ENCODE data around the gene PDAP1. TPM values are rescaled to one million over a fixed set of nuclear protein-coding genes. Genes with fewer than 3 reads are reported as not detected.

PDAP1 gene
- total and polyA plus RNA-seq, 9 of the 15 experiments (the other 6 are each of a cell fraction or from before 2014, with no cell fraction given), result 10.2 to 315 (median 129) TPM

DNA sequence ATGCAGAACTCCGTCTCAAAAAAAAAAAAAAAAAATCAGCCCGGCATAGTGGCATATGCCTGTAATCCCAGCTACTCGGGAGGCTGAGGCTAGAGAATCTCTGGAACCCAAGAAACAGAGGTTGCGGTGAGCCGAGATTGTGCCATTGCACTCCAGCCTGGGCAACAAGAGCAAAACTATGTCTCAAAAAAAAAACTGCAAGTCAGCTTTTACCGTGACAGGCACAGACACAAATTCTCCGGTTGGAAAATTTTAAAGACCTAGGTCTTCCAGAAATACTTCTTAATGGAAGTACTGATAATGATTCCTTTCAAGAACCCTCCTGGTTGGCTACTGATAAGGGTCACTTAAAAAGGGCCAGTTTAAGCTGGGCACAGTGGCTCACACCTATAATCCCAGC is 53.3 kb downstream of the PDAP1 start:
- intact Hi-C loops (cut with micrococcal nuclease), result no loop called here
- Histone ChIP-seq H3K27ac (ENCODE audit: extremely low read depth, low read depth, low read length) (no peak overlapping the region), H2AFZ (ENCODE audit: low read depth, low read length) (no peak overlapping the region), H3K27me3 (ENCODE audit: control insufficient read depth in 2 of 2, insufficient read depth in 2 of 2, low read length in 2 of 2) (no peaks in the 10 kb centered on the region), H3K79me2 (ENCODE audit: control insufficient read depth, insufficient read depth, low read length) (no peaks in the 10 kb centered on the region), H3K9me1 (ENCODE audit: control insufficient read depth, insufficient read depth, low read length) (no peaks in the 10 kb centered on the region), H3K9me3 (replicated peaks; ENCODE audit: control insufficient read depth, insufficient read depth, low read depth, low read length) (no peaks in the 10 kb centered on the region), H3K36me3 (ENCODE audit: control insufficient read depth, insufficient read depth, low read length) (peaks cover 72% of the 10 kb centered on the region), H3K9ac (ENCODE audit: insufficient read depth in 1 of 2, low read depth in 2 of 2, low read length in 2 of 2) (no peak overlapping the region), H3K4me2 (ENCODE audit: insufficient read depth, low read length) (no peak overlapping the region), H3K4me3 (no peak overlapping the region), H4K20me1 (replicated peaks; ENCODE audit: control insufficient read depth, insufficient read depth, low read length) (no peaks in the 10 kb centered on the region), H3K4me1 (replicated peaks in 1 of 2; ENCODE audit: control insufficient read depth in 2 of 2, insufficient read depth in 2 of 2, low read length in 2 of 2) (no peaks in the 10 kb centered on the region)
- TF ChIP-seq HMG20A (CRISPR knock-in tag; conservative IDR thresholded peaks at IDR 0.05), result no peak
- peak; percentile 54 for TF ChIP-seq MAFF (IDR thresholded peaks at IDR 0.05; ENCODE audit: low read length)
- TF ChIP-seq MAFG (tag; conservative IDR thresholded peaks at IDR 0.05), result peak; percentile 73
- TF ChIP-seq ZNF316 (IDR thresholded peaks at IDR 0.05), result peak; percentile 83
- peak; percentile 76; the same call in 1 of the 2 replicates for TF ChIP-seq C11orf30 (IDR thresholded peaks at IDR 0.05; ENCODE audit: low read depth)
- TF ChIP-seq ZKSCAN8 (CRISPR knock-in tag; IDR thresholded peaks at IDR 0.05), result no peak
- TF ChIP-seq FOXK1 (CRISPR knock-in tag; IDR thresholded peaks at IDR 0.05; ENCODE audit: borderline replicate concordance), result no peak
- ChIA-PET POLR2A (interaction anchor here (0.8 to 1.2 kb wide), 2 partner anchors 10 to 16 kb away, joined by 3 to 4 read pairs; no protein-coding TSS in a partner anchor), CTCF (ENCODE audit: low intra/inter-chr PET ratio) (no interaction called here)
- no peak for DNase-seq (ENCODE audit: extremely low read depth in 1 of 4, low spot score in 3 of 4)
- FAIRE-seq, result no peak
- 94% methylated on average over 6 of the region's 7 CpGs for WGBS (ENCODE audit: insufficient coverage, low coverage, missing lambda C conversion rate)
- in situ Hi-C loops (cut with MboI), result no loop called here
- no TSS peak for BruUV-seq (replicated peaks)
- ATAC-seq, result no peak

DNA sequence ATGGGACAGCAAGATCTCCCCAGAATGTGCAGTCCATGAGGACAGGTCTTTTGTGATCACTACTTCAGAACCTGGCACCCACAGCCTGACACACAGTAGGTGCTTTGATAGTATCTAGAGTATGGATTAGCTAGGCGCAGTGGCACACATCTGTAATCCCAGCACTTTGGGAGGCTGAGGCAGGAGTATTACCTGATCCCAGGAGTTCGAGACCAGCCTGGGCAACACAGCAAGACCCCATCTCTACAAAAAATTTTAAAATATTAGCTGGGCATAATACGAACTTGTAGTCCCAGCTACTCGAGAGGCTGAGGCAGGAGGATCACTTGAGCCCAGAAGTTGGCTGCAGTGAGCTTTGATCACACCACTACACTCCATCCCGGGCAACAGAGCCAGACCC is 56.1 kb downstream of the PDAP1 start:
- Histone ChIP-seq H3K79me2 (ENCODE audit: control insufficient read depth, insufficient read depth, low read length) (no peaks in the 10 kb centered on the region), H3K9ac (ENCODE audit: insufficient read depth in 1 of 2, low read depth in 2 of 2, low read length in 2 of 2) (no peak overlapping the region), H3K9me1 (ENCODE audit: control insufficient read depth, insufficient read depth, low read length) (no peaks in the 10 kb centered on the region), H2AFZ (ENCODE audit: low read depth, low read length) (no peak overlapping the region), H3K9me3 (replicated peaks; ENCODE audit: control insufficient read depth, insufficient read depth, low read depth, low read length) (no peaks in the 10 kb centered on the region), H3K27ac (ENCODE audit: extremely low read depth, low read depth, low read length) (no peak overlapping the region), H3K36me3 (ENCODE audit: control insufficient read depth, insufficient read depth, low read length) (peaks cover 73% of the 10 kb centered on the region), H3K4me3 (no peak overlapping the region), H3K4me2 (ENCODE audit: insufficient read depth, low read length) (no peak overlapping the region), H3K27me3 (ENCODE audit: control insufficient read depth in 2 of 2, insufficient read depth in 2 of 2, low read length in 2 of 2) (no peaks in the 10 kb centered on the region), H3K4me1 (replicated peaks in 1 of 2; ENCODE audit: control insufficient read depth in 2 of 2, insufficient read depth in 2 of 2, low read length in 2 of 2) (no peaks in the 10 kb centered on the region), H4K20me1 (replicated peaks; ENCODE audit: control insufficient read depth, insufficient read depth, low read length) (no peaks in the 10 kb centered on the region)
- BruUV-seq (replicated peaks), result no TSS peak
- DNase-seq (ENCODE audit: extremely low read depth in 1 of 4, low spot score in 3 of 4) (no peak), ATAC-seq (no peak), FAIRE-seq (no peak)
- no peak for TF ChIP-seq ZNF445 (CRISPR knock-in tag; IDR thresholded peaks at IDR 0.05; ENCODE audit: low read depth)
- no peak for TF ChIP-seq HMG20B (CRISPR knock-in tag; IDR thresholded peaks at IDR 0.05)
- TF ChIP-seq TEAD1 (CRISPR knock-in tag; IDR thresholded peaks at IDR 0.05), result no peak
- peak; percentile 89 for TF ChIP-seq ZKSCAN1 (IDR thresholded peaks at IDR 0.05; ENCODE audit: low read depth, low read length)
- TF ChIP-seq ZNF121 (CRISPR knock-in tag; conservative IDR thresholded peaks at IDR 0.05), result 0 out of 2 replicates have a peak, but pooled peaks have one; percentile 34
- peak; percentile 6 for TF ChIP-seq RBM25 (IDR thresholded peaks at IDR 0.05; ENCODE audit: low read depth, low read length, severe bottlenecking)
- ChIA-PET POLR2A (interaction anchor here (0.6 to 1.3 kb wide), 2 partner anchors 11 to 67 kb away, joined by 3 to 6 read pairs; no protein-coding TSS in a partner anchor), CTCF (ENCODE audit: low intra/inter-chr PET ratio) (no interaction called here)
- intact Hi-C loops (cut with micrococcal nuclease), result no loop called here
- 93% methylated on average over 5 of the region's 5 CpGs for WGBS (ENCODE audit: insufficient coverage, low coverage, missing lambda C conversion rate)
- in situ Hi-C loops (cut with MboI), result no loop called here

Measured in K562 (cell line).